ENCODE data around the gene HGD.

Gene HGD

GRCh38 chr3:120595788-120596115 lies 86.3 kb downstream of the HGD start:
- DNase-seq (ENCODE audit: low spot score) (no peak), FAIRE-seq (no peak)

- FAIRE-seq (no peak), DNase-seq (ENCODE audit: low spot score) (no peak)
These were observed 94.6 kb downstream of the HGD start for GRCh38 chr3:120587332-120587975.
